ENCODE data around the gene PTH2R. TPM values are rescaled to one million over a fixed set of nuclear protein-coding genes. Genes with fewer than 3 reads are reported as not detected.
"Not testable (repeated sequence)": the region's sequence is repeated elsewhere in the genome, so short reads cannot be mapped to it uniquely, and the experiment has no call there.

PTH2R gene
- total RNA-seq, 3 donors from 2014 or later, result 0.64 to 3.3 (median 1.2) TPM

DNA sequence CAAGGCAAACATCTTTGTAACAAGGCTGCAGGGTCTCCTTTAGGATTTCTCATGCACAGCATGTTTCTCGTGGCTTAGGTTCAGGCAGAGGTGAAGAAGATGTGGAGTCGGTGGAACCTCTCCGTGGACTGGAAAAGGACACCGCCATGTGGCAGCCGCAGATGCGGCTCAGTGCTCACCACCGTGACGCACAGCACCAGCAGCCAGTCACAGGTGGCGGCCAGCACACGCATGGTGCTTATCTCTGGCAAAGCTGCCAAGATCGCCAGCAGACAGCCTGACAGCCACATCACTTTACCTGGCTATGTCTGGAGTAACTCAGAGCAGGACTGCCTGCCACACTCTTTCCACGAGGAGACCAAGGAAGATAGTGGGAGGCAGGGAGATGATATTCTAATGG is 86.6 kb downstream of the PTH2R start:
- no peak overlapping the region for H3K27ac ChIP-seq
- intact Hi-C loops (cut with DNase I; ENCODE audit: low total_unique reads), result no loop called here
- H3K27me3 ChIP-seq, result no peaks in the 10 kb centered on the region
- no peak for DNase-seq (ENCODE audit: low spot score in 2 of 2)
- TF ChIP-seq, protein P1, sequence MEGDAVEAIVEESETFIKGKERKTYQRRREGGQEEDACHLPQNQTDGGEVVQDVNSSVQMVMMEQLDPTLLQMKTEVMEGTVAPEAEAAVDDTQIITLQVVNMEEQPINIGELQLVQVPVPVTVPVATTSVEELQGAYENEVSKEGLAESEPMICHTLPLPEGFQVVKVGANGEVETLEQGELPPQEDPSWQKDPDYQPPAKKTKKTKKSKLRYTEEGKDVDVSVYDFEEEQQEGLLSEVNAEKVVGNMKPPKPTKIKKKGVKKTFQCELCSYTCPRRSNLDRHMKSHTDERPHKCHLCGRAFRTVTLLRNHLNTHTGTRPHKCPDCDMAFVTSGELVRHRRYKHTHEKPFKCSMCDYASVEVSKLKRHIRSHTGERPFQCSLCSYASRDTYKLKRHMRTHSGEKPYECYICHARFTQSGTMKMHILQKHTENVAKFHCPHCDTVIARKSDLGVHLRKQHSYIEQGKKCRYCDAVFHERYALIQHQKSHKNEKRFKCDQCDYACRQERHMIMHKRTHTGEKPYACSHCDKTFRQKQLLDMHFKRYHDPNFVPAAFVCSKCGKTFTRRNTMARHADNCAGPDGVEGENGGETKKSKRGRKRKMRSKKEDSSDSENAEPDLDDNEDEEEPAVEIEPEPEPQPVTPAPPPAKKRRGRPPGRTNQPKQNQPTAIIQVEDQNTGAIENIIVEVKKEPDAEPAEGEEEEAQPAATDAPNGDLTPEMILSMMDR (IDR thresholded peaks at IDR 0.05), result no peak
- TF ChIP-seq POLR2AphosphoS5 (IDR thresholded peaks at IDR 0.05), result no peak
- TF ChIP-seq POLR2A (IDR thresholded peaks at IDR 0.05), result no peak
- H3K4me1 ChIP-seq, result no peaks in the 10 kb centered on the region
- H3K9me3 ChIP-seq, result no peaks in the 10 kb centered on the region
- no peak overlapping the region for H3K4me3 ChIP-seq
- no peaks in the 10 kb centered on the region for H3K36me3 ChIP-seq

DNA sequence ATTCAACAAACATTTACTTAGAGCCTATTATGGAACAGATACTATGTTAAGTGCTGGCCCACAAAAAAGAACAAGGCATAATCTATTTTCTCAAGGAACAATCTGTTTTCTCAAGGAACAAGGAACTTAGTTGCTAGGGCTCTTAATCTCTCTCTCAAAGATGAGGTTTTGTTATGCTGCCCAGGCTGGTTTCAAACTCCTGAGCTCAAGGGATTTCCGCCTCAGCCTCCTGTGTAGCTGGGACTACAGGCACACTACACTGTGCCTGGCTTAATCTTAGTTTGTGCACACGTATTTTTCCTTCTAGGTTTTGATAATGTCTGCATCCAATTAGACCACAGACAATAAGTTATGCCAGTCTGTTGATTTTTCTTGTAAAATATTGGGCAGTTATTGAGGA is 89.5 kb downstream of the PTH2R start:
- TF ChIP-seq POLR2A (IDR thresholded peaks at IDR 0.05) (no peak), POLR2AphosphoS5 (IDR thresholded peaks at IDR 0.05) (no peak)
- TF ChIP-seq, protein P1 (IDR thresholded peaks at IDR 0.05), result no peak
- no peak overlapping the region for H3K27ac ChIP-seq
- no peaks in the 10 kb centered on the region for H3K4me1 ChIP-seq
- no peak overlapping the region for H3K4me3 ChIP-seq
- no peak for DNase-seq (ENCODE audit: low spot score in 2 of 2)
- no peaks in the 10 kb centered on the region for H3K9me3 ChIP-seq
- intact Hi-C loops (cut with DNase I; ENCODE audit: low total_unique reads), result no loop called here
- H3K27me3 ChIP-seq, result no peaks in the 10 kb centered on the region
- H3K36me3 ChIP-seq, result no peaks in the 10 kb centered on the region

DNA sequence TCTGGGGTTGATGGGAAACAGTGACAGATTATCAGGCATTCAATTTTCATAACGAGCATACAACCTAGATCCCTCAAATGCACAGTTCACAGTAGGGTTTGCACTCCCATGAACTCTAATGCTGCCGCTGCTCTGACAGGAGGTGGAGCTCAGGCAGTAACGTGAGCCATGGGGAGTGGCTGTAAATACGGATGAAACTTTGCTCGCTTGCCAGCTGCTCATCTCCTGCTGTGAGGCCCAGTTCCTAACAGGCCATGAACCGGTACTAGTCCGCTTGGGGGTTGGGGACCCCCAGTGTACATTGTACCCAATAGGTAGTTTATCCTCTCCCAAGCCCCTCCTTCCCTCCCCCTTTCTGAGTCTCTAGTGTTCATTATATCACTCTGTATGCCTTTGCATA is 94.6 kb downstream of the PTH2R start:
- Histone ChIP-seq H3K27me3 (no peaks in the 10 kb centered on the region), H3K9me3 (no peaks in the 10 kb centered on the region), H3K36me3 (no peaks in the 10 kb centered on the region), H3K4me3 (no peak overlapping the region), H3K27ac (no peak overlapping the region), H3K4me1 (no peaks in the 10 kb centered on the region)
- TF ChIP-seq, protein P1 (IDR thresholded peaks at IDR 0.05), result no peak
- TF ChIP-seq POLR2AphosphoS5 (IDR thresholded peaks at IDR 0.05) (no peak), POLR2A (IDR thresholded peaks at IDR 0.05) (no peak)
- no peak for DNase-seq (ENCODE audit: low spot score in 2 of 2)
- intact Hi-C loops (cut with DNase I; ENCODE audit: low total_unique reads), result no loop called here

DNA sequence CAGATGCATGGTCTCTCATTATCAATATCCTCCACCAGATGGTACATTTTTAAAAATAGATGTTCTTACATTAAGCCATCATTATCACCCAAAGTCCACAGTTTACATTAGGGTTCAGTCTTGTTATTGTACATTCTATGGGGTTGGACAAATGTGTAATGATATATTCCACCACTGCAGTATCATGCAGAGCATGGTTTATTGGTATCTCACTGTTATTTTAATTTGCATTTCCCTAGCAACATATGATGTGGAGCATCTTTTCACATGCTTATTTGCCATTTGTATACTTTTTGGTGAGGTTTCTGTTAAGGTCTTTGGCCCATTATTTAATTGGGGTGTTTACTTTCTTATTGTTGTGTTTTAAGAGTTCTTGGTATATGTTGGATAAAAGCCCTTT is 95.7 kb downstream of the PTH2R start:
- Histone ChIP-seq H3K4me1 (no peaks in the 10 kb centered on the region), H3K27ac (no peak overlapping the region), H3K4me3 (no peak overlapping the region), H3K36me3 (no peaks in the 10 kb centered on the region), H3K9me3 (no peaks in the 10 kb centered on the region), H3K27me3 (no peaks in the 10 kb centered on the region)
- DNase-seq (ENCODE audit: low spot score in 2 of 2), result no peak
- TF ChIP-seq POLR2A (IDR thresholded peaks at IDR 0.05) (no peak), POLR2AphosphoS5 (IDR thresholded peaks at IDR 0.05) (no peak)
- TF ChIP-seq, protein P1 (IDR thresholded peaks at IDR 0.05), result no peak
- intact Hi-C loops (cut with DNase I; ENCODE audit: low total_unique reads), result no loop called here

DNA sequence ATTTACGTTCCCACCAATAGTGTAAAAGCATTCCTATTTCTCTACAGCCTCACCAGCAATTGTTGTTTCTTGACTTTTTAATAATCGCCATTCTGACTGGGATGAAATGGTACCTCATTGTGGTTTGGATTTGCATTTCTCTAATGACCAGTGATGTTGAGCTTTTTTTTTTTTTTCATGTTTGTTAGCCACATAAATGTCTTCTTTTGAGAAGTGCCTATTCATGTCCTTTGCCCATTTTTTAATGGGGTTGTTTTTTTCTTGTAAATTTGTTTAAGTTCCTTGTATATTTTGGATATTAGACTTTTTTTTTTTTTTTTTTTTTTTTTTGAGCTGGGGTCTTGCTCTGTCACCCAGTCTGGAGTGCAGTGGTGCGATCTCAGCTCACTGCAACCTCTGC is 98.8 kb downstream of the PTH2R start:
- DNase-seq (ENCODE audit: low spot score in 2 of 2); H3K27ac ChIP-seq; intact Hi-C loops (cut with DNase I; ENCODE audit: low total_unique reads); H3K36me3 ChIP-seq; H3K4me1 ChIP-seq; H3K27me3 ChIP-seq; H3K4me3 ChIP-seq: not testable (repeated sequence)
- peaks cover 0 to 24% of the 10 kb centered on the region in 2 donors for H3K9me3 ChIP-seq

DNA sequence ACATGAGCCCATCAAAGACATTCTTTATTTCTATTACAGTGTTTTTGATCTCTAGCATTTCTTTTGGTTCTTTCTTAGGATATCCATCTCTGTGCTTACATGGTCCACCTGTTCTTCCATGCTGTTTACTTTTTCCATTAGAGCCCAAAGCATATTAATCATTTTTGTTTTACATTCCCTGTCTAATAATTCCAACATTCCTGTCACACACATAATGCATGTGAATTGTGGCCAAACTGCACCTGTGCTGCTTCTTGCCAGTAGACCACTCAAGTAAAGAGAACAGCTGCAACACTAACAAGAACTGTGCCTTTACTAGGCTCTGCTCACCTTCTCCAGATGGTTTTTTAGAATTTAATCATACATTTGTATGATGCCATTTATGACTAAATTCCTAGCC is 103.0 kb downstream of the PTH2R start:
- H3K4me1 ChIP-seq, result no peaks in the 10 kb centered on the region
- H3K27me3 ChIP-seq, result no peaks in the 10 kb centered on the region
- no peak overlapping the region for H3K27ac ChIP-seq
- peaks cover 0 to 29% of the 10 kb centered on the region in 2 donors for H3K9me3 ChIP-seq
- H3K4me3 ChIP-seq, result no peak overlapping the region
- H3K36me3 ChIP-seq, result no peaks in the 10 kb centered on the region
- no peak for DNase-seq (ENCODE audit: low spot score in 2 of 2)
- no peak for TF ChIP-seq POLR2AphosphoS5 (IDR thresholded peaks at IDR 0.05)
- no peak for TF ChIP-seq POLR2A (IDR thresholded peaks at IDR 0.05)
- TF ChIP-seq, protein P1 (IDR thresholded peaks at IDR 0.05), result no peak
- intact Hi-C loops (cut with DNase I; ENCODE audit: low total_unique reads), result no loop called here

All from breast epithelium (tissue), 4 donors.